Activated naive CD4-positive, alpha-beta T cell treated with anti-CD3 and anti-CD28 coated beads for 36 hours (primary cell): ENCODE data around the gene PAQR8. TPM values are rescaled to one million over a fixed set of nuclear protein-coding genes. Genes with fewer than 3 reads are reported as not detected.

ENCODE experiments used
- CTCF ChIA-PET: fragments of 350-600 bp; sonication (Branson Sonifier 250); formaldehyde crosslinking; loops from one replicate; lab custom pipeline; 2021; ENCODE audit warnings: antibody characterized with exemption; lab: Charles Lee
- DNase-seq: peaks from one replicate; pipeline ENCODE4 v3.0.0-alpha.2; 2020
- H3K27ac Mint-ChIP-seq: one replicate; pipeline ENCODE4 v1.8.0; 2021; ENCODE audit warnings: mild to moderate bottlenecking, mixed read lengths
- H3K27me3 Mint-ChIP-seq: one replicate; pipeline ENCODE4 v1.8.0; 2021; ENCODE audit warnings: low read depth, mixed read lengths
- H3K36me3 Mint-ChIP-seq: one replicate; pipeline ENCODE4 v1.8.0; 2021; ENCODE audit warnings: low read depth, mixed read lengths
- H3K4me1 Mint-ChIP-seq: one replicate; pipeline ENCODE4 v1.8.0; 2021; ENCODE audit warnings: low read depth, mixed read lengths
- H3K4me3 Mint-ChIP-seq: one replicate; pipeline ENCODE4 v1.8.0; 2021; ENCODE audit warnings: mild to moderate bottlenecking, moderate library complexity, mixed read lengths
- H3K9me3 Mint-ChIP-seq: one replicate; pipeline ENCODE4 v1.8.0; 2021; ENCODE audit warnings: mixed read lengths
- intact Hi-C: fragments of 100-400 bp; cut with micrococcal nuclease; formaldehyde crosslinking; loops from one replicate; pipeline ENCODE4 v1.15.1; 2023
- total RNA-seq, 2 experiments: library from RNA; stranded (reverse); gene quantifications; one replicate each; pipeline ENCODE4 v1.2.3, GENCODE V29; 2021

Gene PAQR8
- total RNA-seq, 2 experiments from 2014 or later = 6.8 to 9.2 TPM

- H3K27me3 Mint-ChIP-seq = no peaks in the 10 kb centered on the region
- DNase-seq = peak; percentile 29
- intact Hi-C loops = no loop called here
- no peak overlapping the region for H3K27ac Mint-ChIP-seq
- no peak overlapping the region for H3K4me3 Mint-ChIP-seq
- no peaks in the 10 kb centered on the region for H3K9me3 Mint-ChIP-seq
- peaks cover 52% of the 10 kb centered on the region for H3K4me1 Mint-ChIP-seq
- CTCF ChIA-PET = interaction anchor here (0.6 to 1.1 kb wide), 4 partner anchors 20 to 76 kb away, joined by 3 to 4 read pairs (median 3); no protein-coding TSS in a partner anchor
- no peaks in the 10 kb centered on the region for H3K36me3 Mint-ChIP-seq
Measured at GRCh38 chr6:52331793-52332457, 30.0 kb upstream of the PAQR8 start.

- intact Hi-C loops = loop anchor here (1.0 kb wide), 3 partner anchors 16 to 47 kb away; no protein-coding TSS in a partner anchor
- DNase-seq = peak; percentile 46
- H3K4me1 Mint-ChIP-seq = peaks cover 63% of the 10 kb centered on the region
- H3K27me3 Mint-ChIP-seq = no peaks in the 10 kb centered on the region
- no peak overlapping the region for H3K4me3 Mint-ChIP-seq
- no peaks in the 10 kb centered on the region for H3K9me3 Mint-ChIP-seq
- CTCF ChIA-PET = interaction anchor here (0.5 to 1.6 kb wide), 6 partner anchors 14 to 74 kb away, joined by 3 to 5 read pairs (median 4); partner anchors contain the start of gene PAQR8
- H3K36me3 Mint-ChIP-seq = no peaks in the 10 kb centered on the region
- H3K27ac Mint-ChIP-seq = peak overlapping the region; percentile 50
Measured at GRCh38 chr6:52333840-52334200, 28.1 kb upstream of the PAQR8 start.

GRCh38 chr6:52335576-52335975 lies 26.4 kb upstream of the PAQR8 start:
- Mint-ChIP-seq H3K4me3 (no peak overlapping the region), H3K9me3 (no peaks in the 10 kb centered on the region), H3K36me3 (no peaks in the 10 kb centered on the region), H3K27ac (no peak overlapping the region), H3K27me3 (no peaks in the 10 kb centered on the region), H3K4me1 (peaks cover 60% of the 10 kb centered on the region)
- intact Hi-C loops = no loop called here
- DNase-seq = no peak
- CTCF ChIA-PET = interaction anchor here (0.6 to 1.9 kb wide), 2 partner anchors 27 to 55 kb away, joined by 4 to 6 read pairs; partner anchors contain the start of gene PAQR8

GRCh38 chr6:52336919-52337561 lies 24.9 kb upstream of the PAQR8 start:
- Mint-ChIP-seq H3K9me3 (no peaks in the 10 kb centered on the region), H3K36me3 (no peaks in the 10 kb centered on the region), H3K27ac (no peak overlapping the region), H3K4me3 (no peak overlapping the region), H3K27me3 (no peaks in the 10 kb centered on the region), H3K4me1 (peaks cover 61% of the 10 kb centered on the region)
- CTCF ChIA-PET = interaction anchor here (0.6 to 2.0 kb wide), 6 partner anchors 25 to 387 kb away, joined by 3 to 9 read pairs (median 3); partner anchors contain the start of gene PAQR8
- intact Hi-C loops = loop anchor here (2.0 kb wide), 2 partner anchors 24 to 48 kb away; no protein-coding TSS in a partner anchor
- DNase-seq = no peak

GRCh38 chr6:52337633-52338290 lies 24.2 kb upstream of the PAQR8 start:
- no peak overlapping the region for H3K4me3 Mint-ChIP-seq
- no peaks in the 10 kb centered on the region for H3K27me3 Mint-ChIP-seq
- H3K36me3 Mint-ChIP-seq = no peaks in the 10 kb centered on the region
- CTCF ChIA-PET = interaction anchor here (0.6 to 2.0 kb wide), 5 partner anchors 24 to 386 kb away, joined by 3 to 9 read pairs (median 3); partner anchors contain the start of gene PAQR8
- H3K4me1 Mint-ChIP-seq = peaks cover 56% of the 10 kb centered on the region
- H3K9me3 Mint-ChIP-seq = no peaks in the 10 kb centered on the region
- no peak for DNase-seq
- H3K27ac Mint-ChIP-seq = no peak overlapping the region
- intact Hi-C loops = loop anchor here (2.0 kb wide), 2 partner anchors 23 to 47 kb away; no protein-coding TSS in a partner anchor

- Mint-ChIP-seq H3K4me1 (peaks cover 29% of the 10 kb centered on the region), H3K9me3 (no peaks in the 10 kb centered on the region), H3K36me3 (no peaks in the 10 kb centered on the region), H3K27ac (no peak overlapping the region), H3K4me3 (no peak overlapping the region), H3K27me3 (no peaks in the 10 kb centered on the region)
- intact Hi-C loops = no loop called here
- DNase-seq = no peak
- CTCF ChIA-PET = no interaction called here
Measured at GRCh38 chr6:52340603-52340880, 21.4 kb upstream of the PAQR8 start.

- DNase-seq = peak; percentile 31
- peaks cover 22% of the 10 kb centered on the region for H3K4me1 Mint-ChIP-seq
- CTCF ChIA-PET = interaction anchor here (0.6 to 0.7 kb wide), 2 partner anchors 26 to 322 kb away, joined by 3 read pairs; no protein-coding TSS in a partner anchor
- H3K36me3 Mint-ChIP-seq = no peaks in the 10 kb centered on the region
- H3K27ac Mint-ChIP-seq = no peak overlapping the region
- no peak overlapping the region for H3K4me3 Mint-ChIP-seq
- no peaks in the 10 kb centered on the region for H3K27me3 Mint-ChIP-seq
- no peaks in the 10 kb centered on the region for H3K9me3 Mint-ChIP-seq
- intact Hi-C loops = no loop called here
Measured at GRCh38 chr6:52341561-52342260, 20.2 kb upstream of the PAQR8 start.

GRCh38 chr6:52345311-52345710 lies 16.6 kb upstream of the PAQR8 start:
- Mint-ChIP-seq H3K27me3 (no peaks in the 10 kb centered on the region), H3K9me3 (no peaks in the 10 kb centered on the region), H3K36me3 (no peaks in the 10 kb centered on the region), H3K4me3 (no peak overlapping the region), H3K27ac (no peak overlapping the region), H3K4me1 (peaks cover 8% of the 10 kb centered on the region)
- CTCF ChIA-PET = no interaction called here
- DNase-seq = no peak
- intact Hi-C loops = no loop called here

- Mint-ChIP-seq H3K27ac (no peak overlapping the region), H3K27me3 (no peaks in the 10 kb centered on the region), H3K9me3 (no peaks in the 10 kb centered on the region), H3K36me3 (no peaks in the 10 kb centered on the region), H3K4me3 (no peak overlapping the region), H3K4me1 (peaks cover 17% of the 10 kb centered on the region)
- no peak for DNase-seq
- intact Hi-C loops = no loop called here
- CTCF ChIA-PET = no interaction called here
Measured at GRCh38 chr6:52346503-52346902, 15.4 kb upstream of the PAQR8 start.

- H3K4me3 Mint-ChIP-seq = no peak overlapping the region
- no peaks in the 10 kb centered on the region for H3K36me3 Mint-ChIP-seq
- intact Hi-C loops = no loop called here
- H3K27ac Mint-ChIP-seq = no peak overlapping the region
- CTCF ChIA-PET = interaction anchor here (0.5 to 1.0 kb wide), 2 partner anchors 9 to 14 kb away, joined by 3 to 7 read pairs; no protein-coding TSS in a partner anchor
- no peaks in the 10 kb centered on the region for H3K27me3 Mint-ChIP-seq
- no peak for DNase-seq
- no peaks in the 10 kb centered on the region for H3K9me3 Mint-ChIP-seq
- H3K4me1 Mint-ChIP-seq = peaks cover 23% of the 10 kb centered on the region
Measured at GRCh38 chr6:52347818-52348217, 14.1 kb upstream of the PAQR8 start.

- Mint-ChIP-seq H3K27ac (no peak overlapping the region), H3K27me3 (no peaks in the 10 kb centered on the region), H3K36me3 (no peaks in the 10 kb centered on the region), H3K4me1 (peaks cover 24% of the 10 kb centered on the region), H3K9me3 (no peaks in the 10 kb centered on the region), H3K4me3 (no peak overlapping the region)
- DNase-seq = no peak
- intact Hi-C loops = no loop called here
- CTCF ChIA-PET = interaction anchor here (0.6 to 1.5 kb wide), 5 partner anchors 15 to 44 kb away, joined by 3 read pairs; no protein-coding TSS in a partner anchor
Measured at GRCh38 chr6:52351879-52352238, 10.1 kb upstream of the PAQR8 start.
